22Rv1 (cell line): Measurements from ENCODE around the gene CHRNA4.

Experiments used
- H3K27ac ChIP-seq: fragments of 450-650 bp; 2 replicates; pipeline ENCODE4 v1.5.1; 2017
- ZFX ChIP-seq: fragments of 450-650 bp; IDR thresholded peaks from 2 replicates; pipeline ENCODE4 v1.6.1; 2017; ENCODE audit warnings: antibody characterized with exemption, borderline replicate concordance
- TF ChIP-seq, protein P1 (sequence below): fragments of 450-650 bp; IDR thresholded peaks from 2 replicates; pipeline ENCODE4 v1.5.1; 2017; ENCODE audit warnings: mild to moderate bottlenecking

Gene CHRNA4

DNA sequence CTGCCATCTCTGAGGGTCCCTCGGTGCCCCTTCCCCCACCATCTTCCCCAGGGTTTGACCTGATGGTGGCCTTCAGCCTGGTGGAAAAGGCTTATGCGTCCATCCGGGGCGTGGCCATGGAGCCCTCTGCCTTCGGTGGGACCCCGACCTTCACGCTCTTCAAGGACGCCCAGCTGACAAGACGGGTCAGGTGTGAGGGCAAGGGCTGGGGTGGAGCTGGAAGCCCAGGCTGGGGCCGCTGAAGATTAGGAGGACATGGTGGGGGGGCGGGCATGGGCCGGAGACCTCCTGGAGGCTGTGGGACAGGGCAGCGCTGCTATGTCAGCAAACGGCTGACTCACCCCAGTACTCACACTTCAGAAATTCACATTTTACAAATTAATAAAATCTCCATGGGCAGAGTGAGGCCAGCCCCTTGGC is 44.6 kb downstream of the CHRNA4 start:
- TF ChIP-seq, protein P1, sequence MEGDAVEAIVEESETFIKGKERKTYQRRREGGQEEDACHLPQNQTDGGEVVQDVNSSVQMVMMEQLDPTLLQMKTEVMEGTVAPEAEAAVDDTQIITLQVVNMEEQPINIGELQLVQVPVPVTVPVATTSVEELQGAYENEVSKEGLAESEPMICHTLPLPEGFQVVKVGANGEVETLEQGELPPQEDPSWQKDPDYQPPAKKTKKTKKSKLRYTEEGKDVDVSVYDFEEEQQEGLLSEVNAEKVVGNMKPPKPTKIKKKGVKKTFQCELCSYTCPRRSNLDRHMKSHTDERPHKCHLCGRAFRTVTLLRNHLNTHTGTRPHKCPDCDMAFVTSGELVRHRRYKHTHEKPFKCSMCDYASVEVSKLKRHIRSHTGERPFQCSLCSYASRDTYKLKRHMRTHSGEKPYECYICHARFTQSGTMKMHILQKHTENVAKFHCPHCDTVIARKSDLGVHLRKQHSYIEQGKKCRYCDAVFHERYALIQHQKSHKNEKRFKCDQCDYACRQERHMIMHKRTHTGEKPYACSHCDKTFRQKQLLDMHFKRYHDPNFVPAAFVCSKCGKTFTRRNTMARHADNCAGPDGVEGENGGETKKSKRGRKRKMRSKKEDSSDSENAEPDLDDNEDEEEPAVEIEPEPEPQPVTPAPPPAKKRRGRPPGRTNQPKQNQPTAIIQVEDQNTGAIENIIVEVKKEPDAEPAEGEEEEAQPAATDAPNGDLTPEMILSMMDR: no peak
- TF ChIP-seq ZFX: no peak
- no peak overlapping the region for H3K27ac ChIP-seq

DNA sequence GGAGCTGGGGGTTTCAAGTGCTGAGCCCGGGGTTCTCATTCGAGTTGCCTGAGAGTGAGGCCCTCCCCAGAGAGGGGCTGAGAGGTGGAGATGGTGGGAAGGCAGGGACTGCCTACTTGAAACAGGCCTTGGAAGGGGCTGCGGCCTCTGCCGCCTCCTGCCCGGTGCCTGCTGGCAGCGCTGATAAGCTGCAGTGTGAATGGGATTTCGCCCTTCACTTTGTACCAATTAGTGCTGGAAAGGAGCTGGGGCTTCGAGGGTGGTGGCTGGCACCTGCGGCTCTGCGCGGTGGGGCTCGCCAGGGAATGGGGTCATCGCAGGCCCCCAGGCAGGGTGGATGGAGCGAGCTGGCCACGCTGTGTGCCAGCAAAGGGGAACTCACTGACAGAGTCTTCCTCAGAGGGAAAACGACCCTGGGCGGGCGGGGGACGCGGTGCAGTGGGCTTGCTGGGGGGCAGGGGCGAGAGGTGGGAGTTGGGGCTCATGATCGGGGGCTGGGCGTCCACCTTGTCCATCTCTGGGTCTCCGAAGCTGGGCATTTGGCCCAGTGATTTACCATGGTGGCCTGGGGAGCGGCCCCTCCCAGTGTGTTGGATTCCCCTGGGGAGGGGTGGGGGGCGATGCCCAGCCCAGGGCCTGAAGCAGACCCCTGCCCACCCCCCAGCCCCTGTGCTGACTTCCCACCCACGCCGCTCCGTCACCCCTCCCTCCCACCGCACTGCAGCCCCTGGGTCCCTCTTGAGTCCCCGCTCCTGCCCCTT is 45.2 kb downstream of the CHRNA4 start:
- no peak overlapping the region for H3K27ac ChIP-seq
- no peak for TF ChIP-seq ZFX
- TF ChIP-seq, protein P1: no peak

DNA sequence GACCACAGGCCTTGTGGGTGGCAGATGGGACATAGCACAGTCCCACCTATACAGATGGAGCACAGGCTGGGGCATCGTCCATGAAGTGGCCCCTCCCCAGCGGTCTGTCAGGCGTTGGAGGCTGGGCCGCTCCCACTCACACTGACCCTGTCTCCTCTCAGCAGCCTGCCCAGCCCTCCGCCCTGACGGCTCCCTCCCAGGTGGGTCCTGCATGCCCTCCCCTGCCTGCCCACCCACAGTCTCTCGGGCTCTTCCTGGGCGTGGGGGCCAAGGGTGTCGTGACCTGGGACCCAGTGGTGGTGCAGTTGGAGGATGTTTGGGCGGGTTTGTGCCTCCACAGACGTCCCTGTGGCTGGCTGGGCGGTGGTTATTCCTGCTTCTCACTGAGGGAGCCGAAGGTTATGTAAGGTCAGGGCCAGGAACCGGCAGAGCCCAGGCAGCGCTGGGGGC is 45.9 kb downstream of the CHRNA4 start:
- no peak overlapping the region for H3K27ac ChIP-seq
- TF ChIP-seq, protein P1: no peak
- TF ChIP-seq ZFX: no peak

DNA sequence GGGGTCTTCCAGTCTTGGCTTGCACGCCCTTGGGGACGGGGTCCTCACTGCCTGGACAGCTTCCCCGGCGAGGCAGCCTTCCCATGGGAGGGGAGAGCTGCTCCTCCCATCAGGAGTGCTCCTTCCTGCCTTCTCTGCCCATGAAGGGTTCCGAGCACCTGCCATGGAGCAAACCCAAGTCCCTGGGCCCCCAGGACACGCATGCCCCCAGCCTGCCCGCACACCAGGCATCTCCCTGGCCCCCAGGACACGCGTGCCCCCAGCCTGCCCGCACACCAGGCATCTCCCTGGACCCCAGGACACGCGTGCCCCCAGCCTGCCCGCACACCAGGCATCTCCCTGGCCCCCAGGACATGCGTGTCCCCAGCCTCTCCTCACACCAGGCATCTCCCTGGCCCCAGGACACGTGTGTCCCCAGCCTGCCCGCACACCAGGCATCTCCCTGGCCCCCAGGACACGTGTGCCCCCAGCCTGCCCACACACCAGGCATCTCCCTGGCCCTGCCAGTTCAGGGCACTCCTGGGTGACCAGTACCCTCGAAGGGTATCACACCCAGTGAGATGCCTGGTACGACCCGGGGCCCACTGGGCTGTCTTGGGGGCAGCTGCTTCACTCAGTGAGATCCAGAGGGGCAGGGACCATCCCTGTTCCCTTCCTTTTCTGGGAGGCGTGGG is 46.4 kb downstream of the CHRNA4 start:
- no peak overlapping the region for H3K27ac ChIP-seq
- TF ChIP-seq ZFX: no peak
- TF ChIP-seq, protein P1: no peak

DNA sequence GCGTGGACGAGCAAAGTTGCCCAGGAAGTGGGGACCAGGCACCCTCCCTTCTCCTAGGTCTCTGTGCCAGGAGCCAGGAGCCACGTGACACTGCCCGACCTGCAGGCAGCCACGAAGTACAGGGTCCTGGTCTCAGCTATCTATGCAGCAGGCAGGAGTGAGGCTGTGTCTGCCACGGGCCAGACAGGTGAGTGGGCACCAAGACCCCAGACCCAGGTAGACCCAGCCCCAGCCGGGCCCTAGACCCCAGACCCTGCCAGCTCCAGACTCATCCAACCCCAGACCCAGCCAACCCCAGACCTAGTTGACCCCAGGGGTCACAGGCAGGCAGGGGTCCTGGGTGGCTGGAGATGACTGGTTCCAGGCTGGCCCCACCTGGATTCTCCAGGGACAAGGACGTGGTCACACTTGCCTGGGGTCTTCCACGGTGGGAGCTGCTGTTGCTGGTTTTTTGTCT is 47.1 kb downstream of the CHRNA4 start:
- TF ChIP-seq, protein P1: no peak
- TF ChIP-seq ZFX: no peak
- no peak overlapping the region for H3K27ac ChIP-seq

DNA sequence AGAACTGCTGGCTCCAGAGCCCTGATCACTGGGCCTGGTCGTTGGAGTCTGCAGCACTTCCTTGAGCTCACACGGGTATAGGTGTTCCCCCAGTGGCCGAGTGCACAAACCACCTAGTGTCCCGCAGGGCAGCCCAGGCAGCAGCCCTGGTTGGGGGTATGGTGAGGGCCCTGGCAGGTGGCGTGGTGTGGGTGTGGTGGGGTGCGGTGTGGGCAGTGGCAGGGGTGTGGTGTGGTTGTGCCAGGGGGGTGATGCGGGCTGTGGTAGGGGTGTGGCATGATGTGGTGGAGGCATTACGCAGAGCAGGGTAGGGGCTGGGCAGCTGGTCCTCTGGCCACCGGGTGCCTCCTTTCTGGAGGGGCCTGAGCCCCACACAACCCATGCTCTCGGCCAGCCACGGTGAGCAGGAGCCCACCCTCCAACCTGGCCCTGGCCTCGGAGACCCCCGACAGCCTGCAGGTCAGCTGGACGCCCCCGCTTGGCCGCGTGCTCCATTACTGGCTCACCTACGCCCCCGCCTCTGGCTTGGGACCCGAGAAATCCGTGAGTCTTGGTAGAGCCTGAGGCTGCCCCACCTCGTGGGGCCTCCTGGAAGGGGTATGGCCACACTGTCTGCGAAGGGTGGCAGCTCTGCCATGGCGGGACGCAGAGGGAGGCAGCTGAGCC is 47.7 kb downstream of the CHRNA4 start:
- TF ChIP-seq, protein P1: no peak
- TF ChIP-seq ZFX: no peak
- no peak overlapping the region for H3K27ac ChIP-seq
